B cell (primary cell): ENCODE results near the gene NCOA7. TPM values are rescaled to one million over a fixed set of nuclear protein-coding genes. Genes with fewer than 3 reads are reported as not detected.

Experiments
- ATAC-seq: fragments of 200-7000 bp; cut with Tn5 transposase; one replicate; pipeline ENCODE4 v1.10.0; 2021; ENCODE audit warnings: low read depth, mild to moderate bottlenecking, moderate number of reproducible peaks, moderate library complexity
- CTCF ChIA-PET: fragments of 350-600 bp; sonication (Branson Sonifier 250); formaldehyde crosslinking; loops from one replicate; lab custom pipeline; 2021; ENCODE audit warnings: antibody characterized with exemption, inconsistent platforms; lab: Charles Lee
- POLR2A ChIA-PET: fragments of 350-600 bp; sonication (Branson Sonifier 250); formaldehyde crosslinking; loops from one replicate; lab custom pipeline; 2021; ENCODE audit warnings: antibody characterized with exemption; lab: Charles Lee
- DNase-seq: peaks from one replicate; pipeline ENCODE4 v3.0.0; 2013
- H2AFZ ChIP-seq: 2 replicates; pipeline ENCODE4 v1.6.1; 2012; ENCODE audit warnings: mild to moderate bottlenecking, low read depth, low read length; ENCODE audit not compliant: insufficient read depth, poor library complexity, severe bottlenecking
- H3K27ac ChIP-seq, 2 donors: 1 replicate in 1 of 2; 2 replicates in 1 of 2; pipeline ENCODE4 v1.5.1; 2012 to 2013; ENCODE audit warnings: low read length in 2 of 2, mild to moderate bottlenecking in 2 of 2, moderate library complexity in 1 of 2
- H3K27me3 ChIP-seq, 4 experiments: fragments of 200-600 bp in 1 of 4; sonication (generic) in 1 of 4; replicated peaks in 1 of 4; 1 replicate in 2 of 4; 2 replicates in 2 of 4; pipeline versions ENCODE4 v1.6.1 to v1.7.0; 2013 to 2016; ENCODE audit warnings: low read length in 3 of 4, mild to moderate bottlenecking in 2 of 4, mixed read lengths in 1 of 4, moderate library complexity in 1 of 4; ENCODE audit not compliant: insufficient read depth in 4 of 4, control insufficient read depth in 3 of 4; ENCODE audit errors: control extremely low read depth in 1 of 4
- H3K36me3 ChIP-seq, 2 experiments: replicated peaks in 1 of 2; 1 replicate in 1 of 2; 2 replicates in 1 of 2; pipeline versions ENCODE4 v1.6.1 to v1.7.1; 2013; ENCODE audit warnings: low read length in 1 of 2; ENCODE audit not compliant: insufficient read depth in 2 of 2, control insufficient read depth in 1 of 2; ENCODE audit errors: control extremely low read depth in 1 of 2, extremely low read depth in 1 of 2
- H3K4me1 ChIP-seq, 2 donors: fragments of 200-600 bp in 1 of 2; sonication (generic) in 1 of 2; 1 replicate in 1 of 2; 2 replicates in 1 of 2; pipeline versions ENCODE4 v1.5.1 to v1.6.1; 2013 to 2017; ENCODE audit warnings: low read length in 2 of 2; ENCODE audit not compliant: control insufficient read depth in 2 of 2, insufficient read depth in 2 of 2
- H3K4me2 ChIP-seq: replicated peaks from 2 replicates; pipeline ENCODE3; 2012; ENCODE audit warnings: mild to moderate bottlenecking, low read depth, low read length; ENCODE audit not compliant: poor library complexity, severe bottlenecking
- H3K4me3 ChIP-seq, 5 experiments: fragments of 200-600 bp in 1 of 5; sonication (generic) in 1 of 5; 1 replicate in 3 of 5; 2 replicates in 2 of 5; pipeline versions ENCODE4 v1.5.1 to v1.7.0; 2011 to 2016; ENCODE audit warnings: low read length in 4 of 5, mild to moderate bottlenecking in 4 of 5, low read depth in 2 of 5, control low read depth in 1 of 5, moderate library complexity in 1 of 5; ENCODE audit not compliant: insufficient read depth in 1 of 5; ENCODE audit errors: control extremely low read depth in 1 of 5, extremely low read depth in 1 of 5
- H3K79me2 ChIP-seq: fragments of 200-600 bp; sonication (generic); one replicate; pipeline ENCODE4 v1.6.0; 2016; ENCODE audit warnings: low read length; ENCODE audit not compliant: control insufficient read depth, insufficient read depth
- H3K9ac ChIP-seq: fragments of 200-600 bp; sonication (generic); 2 replicates; pipeline ENCODE4 v1.6.1; 2017; ENCODE audit warnings: mild to moderate bottlenecking, low read length, moderate library complexity
- H3K9me3 ChIP-seq, 3 donors: one replicate each; pipeline versions ENCODE4 v1.6.1 to v1.7.1; 2013; ENCODE audit warnings: low read length in 2 of 3; ENCODE audit not compliant: control insufficient read depth in 2 of 3, insufficient read depth in 1 of 3; ENCODE audit errors: control extremely low read depth in 1 of 3
- H4K20me1 ChIP-seq: 2 replicates; pipeline ENCODE4 v1.6.0; 2012; ENCODE audit warnings: mild to moderate bottlenecking, low read length; ENCODE audit not compliant: insufficient read depth, control insufficient read depth, poor library complexity, severe bottlenecking
- H3K27ac Mint-ChIP-seq: one replicate; pipeline ENCODE4 v1.8.0; 2021; ENCODE audit warnings: mixed read lengths
- H3K27me3 Mint-ChIP-seq: one replicate; pipeline ENCODE4 v1.8.0; 2021; ENCODE audit warnings: mixed read lengths
- H3K4me1 Mint-ChIP-seq: one replicate; pipeline ENCODE4 v1.8.0; 2021; ENCODE audit warnings: mixed read lengths
- H3K4me3 Mint-ChIP-seq: one replicate; pipeline ENCODE4 v1.8.0; 2021; ENCODE audit warnings: mixed read lengths
- H3K9me3 Mint-ChIP-seq: one replicate; pipeline ENCODE4 v1.8.0; 2022; ENCODE audit warnings: mixed read lengths; ENCODE audit not compliant: insufficient read depth
- EZH2 ChIP-seq: IDR thresholded peaks from 2 replicates; pipeline ENCODE4 v1.6.1; 2012; ENCODE audit warnings: borderline replicate concordance, low read depth, mild to moderate bottlenecking, moderate library complexity, low read length; ENCODE audit not compliant: insufficient read depth, poor library complexity, severe bottlenecking
- WGBS: methylation state at CpG from one replicate; pipeline ENCODE4 v1.1.5; 2013; ENCODE audit warnings: missing lambda C conversion rate; ENCODE audit not compliant: insufficient coverage; 5-methylcytosine and 5-hydroxymethylcytosine counted together
- intact Hi-C: fragments of 100-400 bp; cut with micrococcal nuclease; formaldehyde crosslinking; loops from one replicate; pipeline ENCODE4 v1.10.0; 2022
- polyA plus RNA-seq: library from polyadenylated mRNA; depleted of rRNA; stranded (reverse); fragments of >200 nt; gene quantifications from 2 replicates; pipeline ENCODE4 v1.2.3, GENCODE V29; 2012
- total RNA-seq, 2 donors: library from RNA; stranded (reverse); fragments of 120-200 nt in 1 of 2; gene quantifications; 1 replicate in 1 of 2; 2 replicates in 1 of 2; pipeline versions ENCODE4 v1.2.3 to v1.2.4, GENCODE V29; 2013 to 2022
- TF ChIP-seq, protein P1 (sequence below): fragments of 200-600 bp; IDR thresholded peaks from one replicate; pipeline ENCODE4 v1.8.0; 2022; ENCODE audit warnings: antibody characterized with exemption, mild to moderate bottlenecking

Gene NCOA7
- total and polyA plus RNA-seq, 2 donors (not counting 1 experiment from before 2014, with no cell fraction given): 10.9 to 27.4 TPM

DNA sequence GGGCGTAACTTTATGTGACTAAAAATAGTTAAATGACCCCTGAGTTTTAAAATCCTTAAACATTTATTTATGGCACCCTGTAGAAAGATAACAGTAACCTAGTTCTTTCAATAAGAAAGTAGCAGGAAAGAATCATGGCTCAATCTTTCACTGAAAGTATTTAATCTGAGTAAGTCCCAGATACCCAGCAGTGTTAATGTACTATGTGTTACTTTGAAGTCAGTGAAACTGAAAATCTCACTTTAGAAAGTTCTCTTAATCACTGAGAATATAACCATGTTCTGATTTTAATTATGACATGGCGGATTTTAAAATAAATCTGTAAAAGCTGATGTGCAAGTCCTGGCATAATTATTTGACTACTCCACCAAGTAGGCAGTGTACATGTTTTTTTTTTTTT is 49.4 kb upstream of the NCOA7 start:
- Histone ChIP-seq H3K79me2 (no peaks in the 10 kb centered on the region), H3K27ac (no peak overlapping the region), H2AFZ (no peak overlapping the region), H3K36me3 (no peaks in the 10 kb centered on the region), H4K20me1 (no peaks in the 10 kb centered on the region), H3K4me3 (no peak overlapping the region), H3K4me1 (peaks cover 2% of the 10 kb centered on the region in 2 donors), H3K9me3 (no peaks in the 10 kb centered on the region), H3K9ac (no peak overlapping the region), H3K27me3 (peaks cover 0 to 20% (median 12%) of the 10 kb centered on the region in 4 experiments), H3K4me2 (no peak overlapping the region)
- POLR2A ChIA-PET: no interaction called here
- H3K4me3 Mint-ChIP-seq: no peak overlapping the region
- peaks cover 55% of the 10 kb centered on the region for H3K27me3 Mint-ChIP-seq
- intact Hi-C loops: no loop called here
- H3K27ac Mint-ChIP-seq: no peak overlapping the region
- WGBS: no CpG with 5 or more reads among the region's 2 CpGs
- ATAC-seq (no peak), DNase-seq (no peak)
- H3K9me3 Mint-ChIP-seq: no peaks in the 10 kb centered on the region
- peaks cover 3% of the 10 kb centered on the region for H3K4me1 Mint-ChIP-seq
- no peak for TF ChIP-seq EZH2
- TF ChIP-seq, protein P1, sequence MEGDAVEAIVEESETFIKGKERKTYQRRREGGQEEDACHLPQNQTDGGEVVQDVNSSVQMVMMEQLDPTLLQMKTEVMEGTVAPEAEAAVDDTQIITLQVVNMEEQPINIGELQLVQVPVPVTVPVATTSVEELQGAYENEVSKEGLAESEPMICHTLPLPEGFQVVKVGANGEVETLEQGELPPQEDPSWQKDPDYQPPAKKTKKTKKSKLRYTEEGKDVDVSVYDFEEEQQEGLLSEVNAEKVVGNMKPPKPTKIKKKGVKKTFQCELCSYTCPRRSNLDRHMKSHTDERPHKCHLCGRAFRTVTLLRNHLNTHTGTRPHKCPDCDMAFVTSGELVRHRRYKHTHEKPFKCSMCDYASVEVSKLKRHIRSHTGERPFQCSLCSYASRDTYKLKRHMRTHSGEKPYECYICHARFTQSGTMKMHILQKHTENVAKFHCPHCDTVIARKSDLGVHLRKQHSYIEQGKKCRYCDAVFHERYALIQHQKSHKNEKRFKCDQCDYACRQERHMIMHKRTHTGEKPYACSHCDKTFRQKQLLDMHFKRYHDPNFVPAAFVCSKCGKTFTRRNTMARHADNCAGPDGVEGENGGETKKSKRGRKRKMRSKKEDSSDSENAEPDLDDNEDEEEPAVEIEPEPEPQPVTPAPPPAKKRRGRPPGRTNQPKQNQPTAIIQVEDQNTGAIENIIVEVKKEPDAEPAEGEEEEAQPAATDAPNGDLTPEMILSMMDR: no peak
- CTCF ChIA-PET: no interaction called here

DNA sequence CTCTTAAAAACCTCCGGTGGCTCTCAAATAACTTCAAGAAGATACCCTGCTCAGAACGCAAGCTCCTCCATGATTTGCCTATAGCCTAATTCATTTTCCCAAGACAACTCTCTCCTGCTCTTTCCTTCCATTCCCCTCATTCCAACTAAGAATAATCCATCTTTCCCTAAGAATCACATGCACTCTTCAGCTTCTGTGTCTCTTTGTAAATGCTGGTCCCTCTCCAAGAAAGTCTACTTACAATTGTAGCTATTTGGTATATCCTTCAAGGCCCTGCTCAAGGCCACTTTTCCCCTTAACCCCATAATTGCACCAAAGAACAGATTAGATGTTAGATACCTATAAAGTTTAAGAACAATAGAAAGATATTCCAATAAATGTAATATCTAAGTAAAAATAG is 48.7 kb upstream of the NCOA7 start:
- WGBS: 85% methylated on average over 2 of the region's 2 CpGs
- no peak for DNase-seq
- CTCF ChIA-PET: interaction anchor here (1.2 to 1.3 kb wide), 2 partner anchors 12 to 432 kb away, joined by 4 read pairs; no protein-coding TSS in a partner anchor
- no peak overlapping the region for H3K4me3 Mint-ChIP-seq
- peaks cover 55% of the 10 kb centered on the region for H3K27me3 Mint-ChIP-seq
- H3K4me2 ChIP-seq: no peak overlapping the region
- no peaks in the 10 kb centered on the region for H3K9me3 ChIP-seq
- peaks cover 10% of the 10 kb centered on the region for H3K4me1 Mint-ChIP-seq
- H3K4me3 ChIP-seq: no peak overlapping the region
- POLR2A ChIA-PET: no interaction called here
- no peaks in the 10 kb centered on the region for H4K20me1 ChIP-seq
- no peak overlapping the region for H3K9ac ChIP-seq
- no peak overlapping the region for H3K27ac Mint-ChIP-seq
- no peaks in the 10 kb centered on the region for H3K9me3 Mint-ChIP-seq
- ATAC-seq: no peak
- peaks cover 9% of the 10 kb centered on the region in 2 donors for H3K4me1 ChIP-seq
- TF ChIP-seq EZH2: no peak
- TF ChIP-seq, protein P1: no peak
- H3K27ac ChIP-seq: no peak overlapping the region
- H3K79me2 ChIP-seq: no peaks in the 10 kb centered on the region
- H3K36me3 ChIP-seq: no peaks in the 10 kb centered on the region
- intact Hi-C loops: no loop called here
- peaks cover 0 to 24% (median 18%) of the 10 kb centered on the region in 4 experiments for H3K27me3 ChIP-seq
- H2AFZ ChIP-seq: no peak overlapping the region
